NCI-H146 (cell line): ENCODE results near the gene WNT8A.

ENCODE experiments used
- DNase-seq: peaks from one replicate; lab custom pipeline; 2025; lab: John Stamatoyannopoulos, UW

The WNT8A gene

DNA sequence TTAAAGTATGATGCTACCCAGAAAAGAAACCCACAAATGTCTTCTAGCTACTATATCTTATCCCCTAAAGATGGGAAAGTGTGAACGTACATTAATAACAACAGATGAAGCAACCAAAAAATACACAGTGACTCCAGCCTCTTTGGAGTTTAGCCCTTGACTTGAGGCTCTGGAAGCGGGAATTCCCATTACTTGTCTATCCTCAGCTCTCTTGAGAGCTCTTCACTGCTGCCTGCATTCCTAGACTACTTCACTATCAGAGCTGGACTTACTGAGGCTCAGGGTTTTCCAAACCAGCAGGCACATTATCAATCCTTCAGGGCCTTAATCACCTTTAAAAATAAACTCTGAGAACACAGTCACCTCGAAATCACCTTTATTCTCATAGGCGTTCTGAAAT lies 56.4 kb downstream of the WNT8A start:
- no peak for DNase-seq
